Smooth muscle cell of bladder (primary cell): ENCODE results near the gene C11orf16. TPM values are rescaled to one million over a fixed set of nuclear protein-coding genes. Genes with fewer than 3 reads are reported as not detected.

Experiments
- total RNA-seq: library from RNA; depleted of rRNA; stranded (reverse); fragments of >200 nt; gene quantifications from 2 replicates; pipeline ENCODE4 v1.2.3, GENCODE V29; 2014

C11orf16 gene
- total RNA-seq = not detected in 2 replicates

GRCh38 chr11:8932564-8933180, at the start of gene C11orf16:
Gene C11orf16, minus strand, starts transcription at chr11:8932947. Its CDS starts 639 bp downstream, at chr11:8932308.

GRCh38 chr11:8964324-8965320, 31.9 kb upstream of the C11orf16 start, which contains the start of gene TMEM9B:
Gene TMEM9B, minus strand, starts transcription at chr11:8964442. Its CDS starts 129 bp downstream, at chr11:8964313.

GRCh38 chr11:8942518-8943066, 9.8 kb upstream of the C11orf16 start, which contains the start of gene ASCL3:
Gene ASCL3, minus strand, starts transcription at chr11:8943016. Its CDS starts 4,855 bp downstream, at chr11:8938161.

DNA sequence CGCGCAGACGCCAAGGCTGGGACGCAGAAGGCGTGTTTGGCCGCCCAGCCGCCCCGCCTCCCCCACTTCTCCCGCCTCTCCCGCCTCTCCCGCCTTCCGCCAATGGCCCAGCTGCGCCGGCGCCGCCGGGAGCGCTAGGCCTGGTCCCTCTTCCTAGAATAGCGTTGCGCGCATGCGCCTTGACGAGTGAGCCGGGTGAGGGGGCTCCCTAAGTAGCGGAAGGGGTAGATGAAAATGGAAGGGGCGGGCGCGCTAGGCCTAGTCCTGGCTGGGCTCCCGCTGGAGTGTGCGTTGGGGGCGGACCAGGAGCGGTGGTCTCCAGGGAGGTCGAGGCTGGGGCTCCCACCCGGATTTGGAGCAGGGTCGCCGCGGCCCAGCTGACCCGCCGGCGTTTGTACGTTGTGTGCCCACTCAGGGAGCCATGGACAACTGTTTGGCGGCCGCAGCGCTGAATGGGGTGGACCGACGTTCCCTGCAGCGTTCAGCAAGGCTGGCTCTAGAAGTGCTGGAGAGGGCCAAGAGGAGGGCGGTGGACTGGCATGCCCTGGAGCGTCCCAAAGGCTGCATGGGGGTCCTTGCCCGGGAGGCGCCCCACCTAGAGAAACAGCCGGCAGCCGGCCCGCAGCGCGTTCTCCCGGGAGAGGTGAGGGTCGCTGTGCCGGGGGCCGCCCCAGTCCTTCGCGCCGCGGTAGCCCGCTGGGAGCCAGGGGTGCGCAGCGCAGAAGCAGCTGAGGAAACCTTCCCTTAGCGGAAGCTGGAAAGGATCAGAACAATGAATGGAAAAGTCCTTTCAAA, 21.5 kb downstream of the C11orf16 start, which contains the start of gene AKIP1:
Gene AKIP1 (plus strand): TSS at position 161 of the 795 bp plus-strand sequence. CDS start 261 bp downstream, at position 422.

Other genes with a start within 250 kb of the C11orf16 start
- 33.6 and 37.7 TPM in 2 replicates for gene AKIP1, start 21.8 kb downstream of the C11orf16 start, total RNA-seq
- not detected in 2 replicates for gene ASCL3, start 10.1 kb upstream of the C11orf16 start, total RNA-seq
- 34.8 and 48.8 TPM in 2 replicates for gene TMEM9B, start 31.5 kb upstream of the C11orf16 start, total RNA-seq
- gene NRIP3, start 71.1 kb upstream of the C11orf16 start, total RNA-seq = 7.0 and 8.0 TPM in 2 replicates
- gene SCUBE2, start 158.7 kb upstream of the C11orf16 start, total RNA-seq = 1.7 and 4.4 TPM in 2 replicates